LNCaP clone FGC (cell line): Measurements from ENCODE around the gene MEX3A.
"Not testable (repeated sequence)": the region's sequence is repeated elsewhere in the genome, so short reads cannot be mapped to it uniquely, and the experiment has no call there.

Source experiments
- DNase-seq: peaks from one replicate; pipeline ENCODE4 v3.0.0-alpha.2; 2011; ENCODE audit warnings: low read depth
- H3K4me3 ChIP-seq: 2 replicates; pipeline ENCODE4 v1.5.1; 2011; ENCODE audit warnings: mild to moderate bottlenecking, low read depth, low read length, control low read depth
- CTCF ChIP-seq: IDR thresholded peaks from 2 replicates; pipeline ENCODE4 v1.5.1; 2012; ENCODE audit warnings: mild to moderate bottlenecking; ENCODE audit not compliant: control insufficient read depth, insufficient read depth; ENCODE audit errors: extremely low read depth

Gene MEX3A

GRCh38 chr1:156122086-156122485, 39.8 kb upstream of the MEX3A start:
- H3K4me3 ChIP-seq: no peak overlapping the region
- no peak for DNase-seq
- TF ChIP-seq CTCF: no peak

DNA sequence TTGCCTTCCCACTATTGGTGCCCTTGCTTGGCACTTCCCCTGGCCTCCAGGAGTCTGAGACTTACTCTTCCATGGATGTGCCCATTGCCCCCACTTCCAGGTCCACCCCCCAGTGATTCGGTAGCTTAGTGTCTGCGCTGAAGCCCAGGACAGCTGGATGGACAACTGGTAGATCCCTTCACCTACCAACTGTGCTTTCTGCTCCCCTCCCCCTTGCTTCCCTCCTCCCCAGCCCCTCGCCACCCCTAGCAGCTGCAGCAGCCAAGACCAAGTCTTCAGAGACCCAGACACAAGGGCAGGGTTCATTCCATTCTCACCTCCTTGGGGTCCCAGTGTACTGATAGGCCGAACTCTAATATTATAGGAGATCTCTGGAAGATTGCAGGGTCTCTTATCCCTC, 39.2 kb upstream of the MEX3A start:
- H3K4me3 ChIP-seq: no peak overlapping the region

GRCh38 chr1:156121005-156121404, 38.7 kb upstream of the MEX3A start:
- not testable (repeated sequence) for DNase-seq, H3K4me3 ChIP-seq

More for the DNA sequence above, 39.2 kb upstream of the MEX3A start:
- TF ChIP-seq CTCF: no peak
- no peak for DNase-seq

GRCh38 chr1:156120318-156120717, 38.1 kb upstream of the MEX3A start:
- TF ChIP-seq CTCF: no peak
- H3K4me3 ChIP-seq: no peak overlapping the region
- DNase-seq: no peak

DNA sequence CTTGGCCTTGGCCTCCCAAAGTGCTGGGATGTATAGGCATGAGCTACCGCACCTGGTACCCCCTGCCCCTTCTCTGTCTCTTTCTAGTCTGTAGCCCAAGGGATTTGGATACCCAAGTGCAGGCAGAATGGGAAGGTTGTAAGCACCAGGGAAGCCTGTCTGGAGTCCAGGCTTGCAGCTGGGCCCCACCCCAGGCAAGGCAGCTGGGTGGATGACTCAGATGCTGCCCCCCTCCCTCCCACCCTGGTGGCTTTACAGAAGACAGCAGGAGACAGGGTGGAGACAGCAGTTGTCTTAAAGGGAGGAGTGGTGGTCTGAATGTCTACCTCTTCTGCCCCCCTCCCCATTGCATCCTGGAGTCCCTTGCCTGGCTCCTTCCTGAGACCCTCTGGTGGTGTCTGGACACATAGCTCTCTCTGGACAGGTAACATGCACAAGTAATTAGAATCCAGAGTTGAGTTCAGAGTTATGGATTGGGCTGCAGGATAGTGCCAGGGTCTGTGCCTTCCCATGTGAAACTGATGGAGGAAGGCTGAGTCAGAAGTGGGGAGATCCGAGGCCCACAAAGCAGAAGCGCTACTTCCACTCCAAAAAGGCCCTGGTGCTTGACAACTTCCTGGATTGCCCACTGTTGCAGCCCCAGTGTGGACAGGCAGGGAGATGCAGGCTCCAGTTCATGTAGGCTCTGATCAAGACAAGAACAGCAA, 37.4 kb upstream of the MEX3A start:
- H3K4me3 ChIP-seq: no peak overlapping the region
- no peak for TF ChIP-seq CTCF
- no peak for DNase-seq

- no peak for DNase-seq
- H3K4me3 ChIP-seq: no peak overlapping the region
- TF ChIP-seq CTCF: no peak
Measured at GRCh38 chr1:156118177-156118868, 36.1 kb upstream of the MEX3A start.

DNA sequence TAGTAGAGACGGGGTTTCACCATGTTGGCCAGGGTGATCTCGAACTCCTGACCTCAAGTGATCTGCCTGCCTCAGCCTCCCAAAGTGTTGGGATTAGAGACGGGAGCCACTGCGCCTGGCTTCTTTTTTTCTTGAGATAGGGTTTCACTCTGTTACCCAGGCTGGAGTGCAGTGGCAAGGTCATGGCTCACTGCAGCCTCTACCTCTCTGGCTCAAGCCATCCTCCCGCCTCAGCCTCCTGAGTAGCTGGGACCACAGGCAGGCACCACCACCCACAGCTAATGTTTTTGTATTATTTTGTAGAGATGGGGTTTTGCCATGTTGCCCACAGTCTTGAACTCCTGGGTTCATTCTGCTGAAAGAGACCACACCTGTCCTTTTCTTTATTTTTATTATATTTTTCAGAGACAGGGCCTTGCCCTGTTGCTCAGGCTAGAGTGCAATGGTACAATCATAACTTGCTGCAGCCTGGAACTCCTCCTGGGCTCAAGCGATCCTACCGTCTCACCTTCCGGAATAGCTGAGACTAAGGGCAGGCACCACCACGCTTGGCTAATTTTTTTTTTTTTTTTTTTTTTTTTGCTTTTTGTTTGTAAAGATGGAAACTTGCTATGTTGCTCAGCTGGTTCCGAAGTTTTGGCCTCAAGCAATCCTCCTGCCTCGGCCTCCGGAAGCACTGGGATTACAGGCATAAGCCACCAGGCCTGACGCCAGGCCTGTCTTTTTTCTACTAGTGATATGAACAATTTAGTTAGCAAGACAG, 35.3 kb upstream of the MEX3A start:
- TF ChIP-seq CTCF: no peak
- no peak for DNase-seq
- H3K4me3 ChIP-seq: no peak overlapping the region

GRCh38 chr1:156116731-156117130, 34.5 kb upstream of the MEX3A start:
- DNase-seq, H3K4me3 ChIP-seq: not testable (repeated sequence)
